H1 (cell line): ENCODE results near the gene TNFRSF6B. TPM values are rescaled to one million over a fixed set of nuclear protein-coding genes. Genes with fewer than 3 reads are reported as not detected.

ENCODE experiments used
- CTCF ChIA-PET: fragments of 300-600 bp; sonication (Branson Sonifier 250); formaldehyde crosslinking; loops from one replicate; lab custom pipeline; 2021; ENCODE audit not compliant: partially characterized antibody; lab: Charles Lee
- POLR2A ChIA-PET: fragments of 300-600 bp; sonication (Branson Sonifier 250); formaldehyde crosslinking; loops from one replicate; lab custom pipeline; 2021; ENCODE audit warnings: inconsistent platforms; ENCODE audit not compliant: partially characterized antibody; lab: Charles Lee
- DNase-seq, 2 experiments: peaks; one replicate each; pipeline versions ENCODE4 v3.0.0 to v3.0.0-alpha.2; 2010 to 2022; ENCODE audit warnings: low spot score in 2 of 2, low read depth in 1 of 2, mixed read lengths in 1 of 2
- FAIRE-seq: peaks from 2 replicates; lab custom pipeline; 2011; peaks lifted over from hg19 to GRCh38; lab: Jason Lieb, UNC
- H2AFZ ChIP-seq: 2 replicates; pipeline ENCODE4 v1.8.1; 2012; ENCODE audit warnings: low read length, inconsistent platforms
- H2AK5ac ChIP-seq: 2 replicates; pipeline ENCODE4 v1.6.1; 2013; ENCODE audit warnings: low read depth, low read length
- H2BK120ac ChIP-seq: replicated peaks from 2 replicates; pipeline ENCODE3; 2013; ENCODE audit warnings: low read depth, low read length, inconsistent platforms
- H2BK12ac ChIP-seq: 2 replicates; pipeline ENCODE4 v1.6.1; 2013; ENCODE audit warnings: low read depth, low read length
- H2BK15ac ChIP-seq: 2 replicates; pipeline ENCODE4 v1.6.1; 2013; ENCODE audit warnings: low read length
- H2BK20ac ChIP-seq: 2 replicates; pipeline ENCODE4 v1.6.1; 2013; ENCODE audit warnings: low read length
- H2BK5ac ChIP-seq: 2 replicates; pipeline ENCODE4 v1.6.1; 2013; ENCODE audit warnings: low read depth, low read length
- H3K14ac ChIP-seq: 2 replicates; pipeline ENCODE4 v1.6.1; 2013; ENCODE audit warnings: inconsistent platforms; ENCODE audit not compliant: insufficient read length
- H3K18ac ChIP-seq: 2 replicates; pipeline ENCODE4 v1.6.1; 2013; ENCODE audit warnings: low read length; ENCODE audit errors: extremely low read depth
- H3K23ac ChIP-seq: 2 replicates; pipeline ENCODE4 v1.6.1; 2013; ENCODE audit warnings: inconsistent platforms; ENCODE audit not compliant: insufficient read length
- H3K23me2 ChIP-seq: 2 replicates; pipeline ENCODE4 v1.6.1; 2013; ENCODE audit warnings: low read depth, low read length
- H3K27ac ChIP-seq: 2 replicates; pipeline ENCODE4 v1.6.1; 2011; ENCODE audit warnings: low read depth, low read length, inconsistent platforms
- H3K27me3 ChIP-seq, 4 experiments: replicated peaks in 1 of 4; 1 replicate in 1 of 4; 2 replicates in 3 of 4; pipeline versions ENCODE4 v1.6.1 to v1.8.1; 2011 to 2013; ENCODE audit warnings: low read length in 3 of 4, mild to moderate bottlenecking in 3 of 4, inconsistent platforms in 2 of 4, mixed read lengths in 2 of 4, moderate library complexity in 1 of 4; ENCODE audit not compliant: control insufficient read depth in 3 of 4, insufficient read depth in 3 of 4; ENCODE audit errors: extremely low read depth in 1 of 4
- H3K36me3 ChIP-seq, 4 experiments: 2 replicates each; pipeline versions ENCODE4 v1.6.1 to v1.8.1; 2011 to 2013; ENCODE audit warnings: mild to moderate bottlenecking in 4 of 4, low read length in 3 of 4, moderate library complexity in 2 of 4, control low read depth in 1 of 4, inconsistent platforms in 1 of 4; ENCODE audit not compliant: insufficient read depth in 4 of 4, control insufficient read depth in 2 of 4
- H3K4ac ChIP-seq: replicated peaks from 2 replicates; pipeline ENCODE3; 2013; ENCODE audit warnings: low read length, low read depth, mixed read lengths, inconsistent platforms; ENCODE audit not compliant: insufficient read length
- H3K4me1 ChIP-seq, 4 experiments: replicated peaks in 1 of 4; 1 replicate in 1 of 4; 2 replicates in 3 of 4; pipeline versions ENCODE4 v1.6.1 to v1.8.1; 2011 to 2013; ENCODE audit warnings: low read length in 3 of 4, inconsistent platforms in 2 of 4, mixed read lengths in 1 of 4; ENCODE audit not compliant: insufficient read depth in 4 of 4, control insufficient read depth in 3 of 4
- H3K4me2 ChIP-seq, 2 experiments: 2 replicates each; pipeline versions ENCODE4 v1.6.1 to v1.8.1; 2011 to 2013; ENCODE audit warnings: low read depth in 2 of 2, low read length in 2 of 2, control low read depth in 1 of 2, inconsistent platforms in 1 of 2, mild to moderate bottlenecking in 1 of 2; ENCODE audit not compliant: insufficient read depth in 1 of 2
- H3K4me3 ChIP-seq, 4 experiments: fragments of 200-600, 300-600 bp in 1 of 4; sonication (generic), shearing (Covaris generic), sonication (Bioruptor Twin) in 1 of 4; 2 replicates each; pipeline versions ENCODE4 v1.5.1 to v1.8.1; 2011 to 2016; ENCODE audit warnings: low read length in 4 of 4, low read depth in 3 of 4, control low read depth in 2 of 4, inconsistent platforms in 2 of 4, mild to moderate bottlenecking in 2 of 4, mixed read lengths in 1 of 4, moderate library complexity in 1 of 4; ENCODE audit not compliant: insufficient read depth in 2 of 4; ENCODE audit errors: extremely low read depth in 1 of 4
- H3K56ac ChIP-seq: replicated peaks from 2 replicates; pipeline ENCODE3; 2013; ENCODE audit warnings: low read depth, mild to moderate bottlenecking, mixed read lengths, low read length, inconsistent platforms; ENCODE audit not compliant: insufficient read length
- H3K79me1 ChIP-seq: 2 replicates; pipeline ENCODE4 v1.6.1; 2013; ENCODE audit warnings: low read depth, low read length, control low read depth
- H3K79me2 ChIP-seq, 2 experiments: 2 replicates each; pipeline versions ENCODE4 v1.6.1 to v1.8.1; 2012 to 2013; ENCODE audit warnings: low read length in 2 of 2, mild to moderate bottlenecking in 2 of 2, inconsistent platforms in 1 of 2; ENCODE audit not compliant: insufficient read depth in 2 of 2, control insufficient read depth in 1 of 2
- H3K9ac ChIP-seq, 4 experiments: replicated peaks in 1 of 4; 1 replicate in 1 of 4; 2 replicates in 3 of 4; pipeline versions ENCODE4 v1.6.1 to v1.8.1; 2011 to 2013; ENCODE audit warnings: low read depth in 3 of 4, low read length in 3 of 4, control low read depth in 2 of 4, mild to moderate bottlenecking in 2 of 4, moderate library complexity in 2 of 4, inconsistent platforms in 1 of 4; ENCODE audit errors: extremely low read depth in 1 of 4
- H3K9me3 ChIP-seq, 2 experiments: 2 replicates each; pipeline versions ENCODE4 v1.6.1 to v1.8.1; 2012 to 2013; ENCODE audit warnings: mild to moderate bottlenecking in 2 of 2, moderate library complexity in 2 of 2, control low read depth in 1 of 2, inconsistent platforms in 1 of 2, low read depth in 1 of 2, low read length in 1 of 2, mixed read lengths in 1 of 2; ENCODE audit not compliant: insufficient read depth in 2 of 2
- H4K20me1 ChIP-seq, 2 experiments: replicated peaks in 1 of 2; 2 replicates each; pipeline versions ENCODE3 to v1.8.1; 2011 to 2013; ENCODE audit warnings: inconsistent platforms in 2 of 2, low read length in 2 of 2, mild to moderate bottlenecking in 1 of 2; ENCODE audit not compliant: insufficient read depth in 2 of 2, control insufficient read depth in 1 of 2
- H4K5ac ChIP-seq: 2 replicates; pipeline ENCODE4 v1.6.1; 2013; ENCODE audit warnings: low read length, low read depth, mixed read lengths, inconsistent platforms; ENCODE audit not compliant: insufficient read length
- H4K8ac ChIP-seq: 2 replicates; pipeline ENCODE4 v1.8.0; 2013; ENCODE audit warnings: mild to moderate bottlenecking, moderate library complexity, low read length, inconsistent platforms; ENCODE audit not compliant: insufficient read depth; ENCODE audit errors: extremely low read depth
- H4K91ac ChIP-seq: replicated peaks from 2 replicates; pipeline ENCODE3; 2013; ENCODE audit warnings: low read length, mixed read lengths, inconsistent platforms; ENCODE audit not compliant: insufficient read length
- ASH2L ChIP-seq: fragments of 200-600, 300-600 bp; sonication (generic); IDR thresholded peaks from one replicate; pipeline ENCODE4 v1.7.1; 2017; ENCODE audit warnings: low read length
- BACH1 ChIP-seq: IDR thresholded peaks from 2 replicates; pipeline ENCODE4 v1.6.1; 2012; ENCODE audit warnings: low read length, improper control_type of control experiment
- EZH2 ChIP-seq: fragments of 200-600 bp; sonication (generic); IDR thresholded peaks from 2 replicates; pipeline ENCODE4 v1.7.1; 2012; ENCODE audit warnings: low read depth, mild to moderate bottlenecking, moderate library complexity, low read length, inconsistent platforms; ENCODE audit not compliant: severe bottlenecking
- RBBP5 ChIP-seq: IDR thresholded peaks from 2 replicates; pipeline ENCODE4 v1.7.1; 2012; ENCODE audit warnings: low read depth, mild to moderate bottlenecking, inconsistent platforms, low read length, moderate library complexity, borderline replicate concordance
- RXRA ChIP-seq: IDR thresholded peaks from 2 replicates; pipeline ENCODE4 v1.6.1; 2011; ENCODE audit warnings: low read depth, mild to moderate bottlenecking, low read length, moderate library complexity; ENCODE audit not compliant: insufficient read depth
- SAP30 ChIP-seq: fragments of 300-600 bp; sonication (generic); IDR thresholded peaks from 2 replicates; pipeline ENCODE4 v1.7.1; 2012; ENCODE audit warnings: low read length, moderate library complexity, mild to moderate bottlenecking, inconsistent platforms; ENCODE audit not compliant: insufficient read depth, insufficient replicate concordance
- SIRT6 ChIP-seq: IDR thresholded peaks from one replicate; pipeline ENCODE4 v1.7.1; 2012; ENCODE audit warnings: low read length, inconsistent platforms
- WGBS, 2 experiments: shearing (Covaris generic) in 1 of 2; methylation state at CpG; one replicate each; pipeline versions ENCODE4 v1.1.6 to v1.1.7; 2013 to 2015; ENCODE audit warnings: low lambda C conversion rate in 2 of 2, mixed read lengths in 2 of 2, inconsistent platforms in 1 of 2, low coverage in 1 of 2, missing lambda C conversion rate in 1 of 2; ENCODE audit not compliant: insufficient replicate concordance in 2 of 2, insufficient coverage in 1 of 2, insufficient read length in 1 of 2; ENCODE audit errors: extremely low coverage in 1 of 2, missing lambda C conversion rate in 1 of 2; 5-methylcytosine and 5-hydroxymethylcytosine counted together
- polyA plus RNA-seq, 7 experiments: library from polyadenylated mRNA; depleted of rRNA in 3 of 7; stranded (reverse) in 5 of 7; unstranded in 2 of 7; fragments of >200 nt in 5 of 7; fragments of 200-250 nt in 2 of 7; gene quantifications; 1 replicate in 5 of 7; 2 replicates in 1 of 7; 4 replicates in 1 of 7; pipeline versions ENCODE4 v1.2.1 to v1.2.3, GENCODE V29; 2011 to 2013; ENCODE audit warnings: missing spikeins in 2 of 7, mixed read lengths in 2 of 7
- total RNA-seq: library from RNA; stranded (reverse); fragmentation: NEBNext Ultra II Directional; extraction: Animal tissue kit (Norgen Biotek cat#: 25700); gene quantifications from 2 replicates; pipeline ENCODE4 v1.2.1, GENCODE V29; 2021

The TNFRSF6B gene
- total and polyA plus RNA-seq, 2 of the 8 experiments (the other 6 are each of a cell fraction or from before 2014, with no cell fraction given), result 3.1 TPM; not detected in 1

GRCh38 chr20:63651942-63652191 lies 44.6 kb upstream of the TNFRSF6B start:
- Histone ChIP-seq H3K27ac (no peak overlapping the region), H3K4ac (no peak overlapping the region)
- POLR2A ChIA-PET, result interaction anchor here (0.8 to 1.9 kb wide), 2 partner anchors 9 to 40 kb away, joined by 3 to 7 read pairs; no protein-coding TSS in a partner anchor

More at GRCh38 chr20:63651942-63652191, 44.6 kb upstream of the TNFRSF6B start:
- DNase-seq (no peak), FAIRE-seq (no peak)
- Histone ChIP-seq H3K79me1 (no peaks in the 10 kb centered on the region; the same call in none of the 2 replicates), H3K9me3 (no peaks in the 10 kb centered on the region), H4K91ac (no peak overlapping the region), H3K9ac (no peak overlapping the region), H4K8ac (no peak overlapping the region; the same call in 1 of the 2 replicates), H3K27me3 (peaks cover 0 to 2% (median 0%) of the 10 kb centered on the region in 4 experiments; a peak in 2 of 7 replicates), H2BK120ac (no peak overlapping the region), H2AK5ac (no peak overlapping the region), H3K36me3 (no peaks in the 10 kb centered on the region; a peak in 1 of 8 replicates), H3K23me2 (peaks cover 13% of the 10 kb centered on the region), H3K4me3 (peak overlapping the region; percentile 34 to 85 (median 49); a peak in 7 of 8 replicates), H3K18ac (peak overlapping the region; percentile 6; the same call in 1 of the 2 replicates), H3K79me2 (no peaks in the 10 kb centered on the region), H3K14ac (no peak overlapping the region), H3K23ac (no peak overlapping the region), H3K4me1 (peaks cover 0 to 15% (median 12%) of the 10 kb centered on the region in 4 experiments; a peak in 6 of 7 replicates), H2BK5ac (no peak overlapping the region), H4K5ac (no peak overlapping the region), H4K20me1 (peaks cover 10 to 11% of the 10 kb centered on the region in 2 experiments), H3K4me2 (peak overlapping the region; percentile 71 to 84), H2BK12ac (no peak overlapping the region; the same call in 1 of the 2 replicates), H2AFZ (no peak overlapping the region), H3K56ac (peak overlapping the region; percentile 30), H2BK20ac (no peak overlapping the region), H2BK15ac (no peak overlapping the region)
- CTCF ChIA-PET, result interaction anchor here (0.6 to 1.5 kb wide), 3 partner anchors 10 to 406 kb away, joined by 3 to 11 read pairs (median 3); no protein-coding TSS in a partner anchor
- 14% methylated on average over 8 of the region's 11 CpGs; no CpG with 5 or more reads in 1 of the 2 experiments for whole genome bisulfite sequencing, 2 experiments
- no peak for TF ChIP-seq SIRT6
- TF ChIP-seq ASH2L, result no peak
- TF ChIP-seq RBBP5, result 0 out of 2 replicates have a peak, but pooled peaks have one; percentile 11
- TF ChIP-seq EZH2, result no peak
- TF ChIP-seq SAP30, result no peak
- TF ChIP-seq RXRA, result no peak
- 0 out of 2 replicates have a peak, but pooled peaks have one; percentile 27 for TF ChIP-seq BACH1
